ENCODE results near the gene SHISAL2A.

DNA sequence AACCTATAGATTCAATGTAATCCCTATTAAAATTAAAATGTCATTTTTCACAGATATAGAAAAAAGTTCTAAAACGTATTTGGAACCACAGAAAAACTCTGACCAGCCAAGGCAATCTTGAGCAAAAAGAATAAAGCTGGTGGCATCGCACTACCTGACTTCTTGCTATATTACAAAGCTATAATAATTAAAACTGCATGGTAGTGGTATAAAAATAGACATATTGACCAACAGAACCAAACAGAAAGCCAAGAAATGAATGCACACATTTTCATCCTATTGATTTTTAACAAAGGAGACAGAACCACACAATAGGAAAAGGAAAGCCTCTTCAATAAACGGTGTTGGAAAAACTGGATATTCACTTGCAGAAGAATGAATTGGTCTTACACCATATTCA, 9.2 kb upstream of the SHISAL2A start:
- TF ChIP-seq, protein P1, sequence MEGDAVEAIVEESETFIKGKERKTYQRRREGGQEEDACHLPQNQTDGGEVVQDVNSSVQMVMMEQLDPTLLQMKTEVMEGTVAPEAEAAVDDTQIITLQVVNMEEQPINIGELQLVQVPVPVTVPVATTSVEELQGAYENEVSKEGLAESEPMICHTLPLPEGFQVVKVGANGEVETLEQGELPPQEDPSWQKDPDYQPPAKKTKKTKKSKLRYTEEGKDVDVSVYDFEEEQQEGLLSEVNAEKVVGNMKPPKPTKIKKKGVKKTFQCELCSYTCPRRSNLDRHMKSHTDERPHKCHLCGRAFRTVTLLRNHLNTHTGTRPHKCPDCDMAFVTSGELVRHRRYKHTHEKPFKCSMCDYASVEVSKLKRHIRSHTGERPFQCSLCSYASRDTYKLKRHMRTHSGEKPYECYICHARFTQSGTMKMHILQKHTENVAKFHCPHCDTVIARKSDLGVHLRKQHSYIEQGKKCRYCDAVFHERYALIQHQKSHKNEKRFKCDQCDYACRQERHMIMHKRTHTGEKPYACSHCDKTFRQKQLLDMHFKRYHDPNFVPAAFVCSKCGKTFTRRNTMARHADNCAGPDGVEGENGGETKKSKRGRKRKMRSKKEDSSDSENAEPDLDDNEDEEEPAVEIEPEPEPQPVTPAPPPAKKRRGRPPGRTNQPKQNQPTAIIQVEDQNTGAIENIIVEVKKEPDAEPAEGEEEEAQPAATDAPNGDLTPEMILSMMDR (IDR thresholded peaks at IDR 0.05): no peak
- TF ChIP-seq POLR2A (IDR thresholded peaks at IDR 0.05): no peak
